Activated naive CD4-positive, alpha-beta T cell treated with anti-CD3 and anti-CD28 coated beads for 36 hours (primary cell): ENCODE results near the gene SLX9. TPM values are rescaled to one million over a fixed set of nuclear protein-coding genes. Genes with fewer than 3 reads are reported as not detected.

Experiments used
- CTCF ChIA-PET: fragments of 350-600 bp; sonication (Branson Sonifier 250); formaldehyde crosslinking; loops from one replicate; lab custom pipeline; 2021; ENCODE audit warnings: antibody characterized with exemption; lab: Charles Lee
- DNase-seq: peaks from one replicate; pipeline ENCODE4 v3.0.0-alpha.2; 2020
- H3K27ac Mint-ChIP-seq: one replicate; pipeline ENCODE4 v1.8.0; 2021; ENCODE audit warnings: mild to moderate bottlenecking, mixed read lengths
- H3K27me3 Mint-ChIP-seq: one replicate; pipeline ENCODE4 v1.8.0; 2021; ENCODE audit warnings: low read depth, mixed read lengths
- H3K36me3 Mint-ChIP-seq: one replicate; pipeline ENCODE4 v1.8.0; 2021; ENCODE audit warnings: low read depth, mixed read lengths
- H3K4me1 Mint-ChIP-seq: one replicate; pipeline ENCODE4 v1.8.0; 2021; ENCODE audit warnings: low read depth, mixed read lengths
- H3K4me3 Mint-ChIP-seq: one replicate; pipeline ENCODE4 v1.8.0; 2021; ENCODE audit warnings: mild to moderate bottlenecking, moderate library complexity, mixed read lengths
- H3K9me3 Mint-ChIP-seq: one replicate; pipeline ENCODE4 v1.8.0; 2021; ENCODE audit warnings: mixed read lengths
- intact Hi-C: fragments of 100-400 bp; cut with micrococcal nuclease; formaldehyde crosslinking; loops from one replicate; pipeline ENCODE4 v1.15.1; 2023
- total RNA-seq, 2 experiments: library from RNA; stranded (reverse); gene quantifications; one replicate each; pipeline ENCODE4 v1.2.3, GENCODE V29; 2021

SLX9 gene
- total RNA-seq, 2 experiments from 2014 or later = 61.8 to 63.4 TPM

DNA sequence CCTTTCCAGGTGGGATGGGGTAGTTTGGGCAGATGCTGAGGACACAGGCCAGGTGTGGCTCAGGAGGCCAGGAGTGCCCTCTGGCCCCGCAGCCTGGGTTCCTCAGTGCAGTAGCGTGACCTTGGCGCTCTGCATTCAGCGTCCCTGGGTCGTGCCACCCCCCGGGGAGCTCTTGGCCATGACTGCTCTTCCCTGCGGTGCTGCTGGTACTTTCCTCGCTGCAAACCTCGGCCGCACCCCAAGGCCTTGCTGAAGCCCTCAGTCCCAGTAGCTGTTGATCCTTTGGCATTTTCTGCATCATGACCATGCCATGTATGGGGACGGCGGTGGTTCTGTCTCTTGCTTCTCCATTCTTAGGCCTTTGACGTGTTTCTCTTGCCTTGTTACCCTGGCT is 13.8 kb downstream of the SLX9 start:
- Mint-ChIP-seq H3K4me1 (peaks cover 8% of the 10 kb centered on the region), H3K27me3 (no peaks in the 10 kb centered on the region), H3K36me3 (peaks cover 12% of the 10 kb centered on the region), H3K27ac (no peak overlapping the region), H3K4me3 (no peak overlapping the region), H3K9me3 (no peaks in the 10 kb centered on the region)
- intact Hi-C loops = no loop called here
- CTCF ChIA-PET = interaction anchor here (2.0 kb wide), 1 partner anchor 174 kb away, joined by 6 read pairs; no protein-coding TSS in a partner anchor
- DNase-seq = no peak

DNA sequence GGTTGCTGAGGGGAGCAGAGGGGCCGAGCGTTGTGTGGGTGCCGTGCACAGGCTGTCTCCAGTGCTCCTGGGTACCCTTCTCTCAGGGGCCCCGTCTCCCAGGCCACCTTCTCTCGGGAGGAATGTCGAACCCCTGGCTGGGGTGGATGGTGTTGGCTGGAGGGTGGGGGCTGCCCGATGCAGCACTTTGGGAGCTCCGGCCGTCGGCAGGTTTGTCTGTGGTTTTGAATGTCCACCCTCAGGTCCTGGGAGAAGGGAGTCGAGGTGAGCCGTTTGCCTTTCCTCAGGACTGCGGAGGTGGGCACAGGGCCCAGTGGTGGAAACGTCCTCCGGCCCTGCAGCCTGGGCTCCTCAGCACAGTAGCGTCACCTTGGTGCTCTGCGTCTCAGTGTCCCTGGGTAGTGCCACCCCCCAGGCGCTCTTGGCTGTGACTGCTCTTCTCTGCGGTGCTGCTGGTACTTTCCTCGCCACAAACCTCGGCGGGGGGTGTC is 14.5 kb downstream of the SLX9 start:
- intact Hi-C loops = no loop called here
- H3K9me3 Mint-ChIP-seq = no peaks in the 10 kb centered on the region
- H3K36me3 Mint-ChIP-seq = peaks cover 13% of the 10 kb centered on the region
- no peaks in the 10 kb centered on the region for H3K27me3 Mint-ChIP-seq
- H3K4me3 Mint-ChIP-seq = no peak overlapping the region
- CTCF ChIA-PET = interaction anchor here (2.0 kb wide), 1 partner anchor 174 kb away, joined by 6 read pairs; no protein-coding TSS in a partner anchor
- no peak overlapping the region for H3K27ac Mint-ChIP-seq
- peaks cover 8% of the 10 kb centered on the region for H3K4me1 Mint-ChIP-seq
- no peak for DNase-seq

DNA sequence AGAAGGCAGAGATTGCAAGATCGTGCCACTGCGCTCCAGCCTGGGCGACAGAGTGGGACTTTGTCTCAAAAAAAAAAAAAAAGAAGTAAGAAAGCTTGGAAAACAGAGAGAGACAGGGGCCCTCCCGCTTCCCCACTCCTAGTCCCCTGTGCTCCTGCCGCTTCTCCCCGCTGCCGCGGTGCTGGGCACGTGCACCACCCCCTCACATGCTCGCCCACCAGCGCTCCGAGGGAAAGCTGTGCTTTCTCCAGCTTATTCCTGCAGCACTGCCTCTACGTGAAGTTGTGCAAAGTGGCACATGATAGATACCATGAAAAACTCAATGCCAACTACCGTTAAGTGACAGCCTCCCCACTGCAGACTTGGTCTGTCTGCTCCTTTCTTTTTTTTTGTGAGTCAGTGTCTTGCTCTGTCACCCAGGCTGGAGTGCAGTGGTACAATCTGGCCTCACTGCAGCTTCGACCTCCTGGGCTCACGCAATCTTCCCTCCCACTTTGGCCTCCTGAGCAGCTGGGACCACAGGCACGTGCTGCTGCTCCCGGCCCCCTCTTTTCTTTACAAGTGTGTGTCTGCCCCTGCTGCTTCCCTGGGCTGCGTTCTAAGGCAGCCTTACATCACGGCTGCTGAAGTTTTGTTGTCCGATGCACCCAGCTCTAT is 15.4 kb downstream of the SLX9 start:
- CTCF ChIA-PET = interaction anchor here (2.0 kb wide), 1 partner anchor 173 kb away, joined by 6 read pairs; no protein-coding TSS in a partner anchor
- Mint-ChIP-seq H3K4me3 (no peak overlapping the region), H3K36me3 (peaks cover 14% of the 10 kb centered on the region)

DNA sequence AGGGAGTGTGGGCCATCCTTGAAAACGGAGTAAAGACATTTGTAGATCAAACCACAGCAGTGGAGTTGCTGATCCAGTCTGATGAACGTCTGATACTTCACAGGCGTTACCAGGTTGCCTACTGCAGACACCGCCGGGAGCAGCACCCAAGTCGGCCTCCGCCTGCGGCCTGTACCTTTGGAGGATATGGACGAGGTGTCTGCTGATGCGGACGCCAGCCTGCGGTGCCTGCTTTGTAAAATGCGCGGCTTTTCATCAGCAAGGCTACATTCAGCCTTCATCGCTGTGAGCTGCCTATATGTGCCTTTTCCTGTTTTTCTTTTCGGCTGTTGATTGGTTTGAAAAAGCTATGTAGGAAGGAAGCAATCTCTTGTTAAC is 16.0 kb downstream of the SLX9 start:
- intact Hi-C loops = no loop called here
- CTCF ChIA-PET = no interaction called here
- H3K9me3 Mint-ChIP-seq = no peaks in the 10 kb centered on the region
- DNase-seq = no peak
- H3K4me3 Mint-ChIP-seq = no peak overlapping the region
- H3K4me1 Mint-ChIP-seq = no peaks in the 10 kb centered on the region
- no peak overlapping the region for H3K27ac Mint-ChIP-seq
- H3K27me3 Mint-ChIP-seq = no peaks in the 10 kb centered on the region
- H3K36me3 Mint-ChIP-seq = peaks cover 17% of the 10 kb centered on the region

More for the DNA sequence above, 15.4 kb downstream of the SLX9 start:
- intact Hi-C loops = no loop called here
- Mint-ChIP-seq H3K4me1 (peaks cover under 1% of the 10 kb centered on the region), H3K9me3 (no peaks in the 10 kb centered on the region), H3K27me3 (no peaks in the 10 kb centered on the region), H3K27ac (no peak overlapping the region)
- DNase-seq = no peak

DNA sequence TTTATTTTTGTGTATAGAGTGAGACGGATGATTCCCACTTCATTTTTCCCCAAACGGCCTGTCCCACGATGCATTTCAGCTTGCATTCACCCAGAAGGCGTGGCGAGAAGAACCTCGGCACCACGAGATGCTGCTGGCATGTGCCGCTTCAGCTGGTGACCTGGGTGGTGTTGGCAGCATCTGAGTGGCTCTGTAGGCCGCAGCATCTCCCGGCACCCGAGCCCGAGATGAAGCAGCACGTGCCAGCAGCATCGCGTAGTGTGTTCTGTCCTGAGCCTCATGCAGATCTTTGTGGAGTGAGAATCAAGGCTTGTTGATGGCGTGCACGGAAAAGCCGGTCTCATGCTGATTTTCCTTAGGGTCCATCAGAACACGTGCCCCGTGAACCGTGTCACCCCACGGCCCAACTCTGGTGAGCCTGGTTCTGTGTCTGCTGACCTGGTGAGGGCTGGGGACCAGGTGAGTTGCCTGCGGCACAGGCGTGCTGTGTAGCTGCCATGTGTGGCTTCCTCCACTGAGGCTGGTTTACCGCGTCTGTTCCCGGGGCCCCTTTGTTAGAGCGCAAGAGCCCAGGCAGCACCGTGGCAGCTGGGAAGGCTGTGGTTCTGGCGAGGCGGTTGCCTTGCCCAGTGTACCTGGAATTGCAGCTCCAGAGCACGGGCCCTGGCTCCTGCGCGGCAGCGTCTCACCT is 16.7 kb downstream of the SLX9 start:
- no peaks in the 10 kb centered on the region for H3K9me3 Mint-ChIP-seq
- H3K36me3 Mint-ChIP-seq = peaks cover 21% of the 10 kb centered on the region
- H3K27ac Mint-ChIP-seq = no peak overlapping the region
- CTCF ChIA-PET = interaction anchor here (0.6 to 1.3 kb wide), 2 partner anchors 180 to 341 kb away, joined by 3 read pairs; no protein-coding TSS in a partner anchor
- H3K4me1 Mint-ChIP-seq = peaks cover 1% of the 10 kb centered on the region
- intact Hi-C loops = no loop called here
- no peaks in the 10 kb centered on the region for H3K27me3 Mint-ChIP-seq
- DNase-seq = no peak
- H3K4me3 Mint-ChIP-seq = no peak overlapping the region

DNA sequence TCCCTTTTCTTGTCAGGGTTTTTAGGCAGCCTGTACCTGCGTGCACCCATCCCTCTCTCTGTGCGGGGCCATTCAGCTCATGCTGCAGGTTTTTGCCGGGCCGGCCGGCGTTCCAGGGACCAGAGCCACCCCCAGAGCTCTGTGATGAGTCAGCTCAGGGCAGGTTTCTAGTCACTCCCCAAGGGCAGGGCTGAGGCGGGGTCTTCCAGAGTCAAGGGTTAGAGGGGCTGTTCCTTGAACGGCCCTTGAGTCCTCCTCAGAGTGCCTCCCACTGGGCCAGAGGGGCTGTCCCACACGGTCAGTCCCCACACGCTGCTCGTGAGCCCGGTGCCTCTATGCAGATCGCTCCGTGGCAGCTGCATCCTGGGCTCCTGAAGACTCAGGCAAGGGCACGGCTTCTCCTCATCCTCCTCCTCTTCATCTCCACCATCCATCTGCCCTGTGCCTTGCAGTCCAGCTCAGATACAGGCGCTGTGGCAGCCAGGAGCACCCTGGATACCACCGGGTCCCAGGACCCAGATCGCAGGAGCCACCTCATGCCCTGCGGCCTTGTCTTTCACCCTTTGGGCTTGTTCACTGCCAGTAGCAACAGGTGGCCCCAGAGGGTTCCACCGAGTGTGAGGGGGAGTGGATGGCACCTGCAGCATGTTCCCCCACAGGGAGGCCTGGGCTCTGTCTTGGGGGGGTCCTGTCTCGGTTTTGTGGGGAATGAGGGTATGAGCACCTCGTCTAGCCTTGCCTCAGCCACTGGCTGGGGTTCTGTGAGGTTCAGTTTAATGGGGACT is 17.4 kb downstream of the SLX9 start:
- H3K4me3 Mint-ChIP-seq = no peak overlapping the region
- no peak overlapping the region for H3K27ac Mint-ChIP-seq
- peaks cover 21% of the 10 kb centered on the region for H3K36me3 Mint-ChIP-seq
- CTCF ChIA-PET = interaction anchor here (0.6 to 1.3 kb wide), 2 partner anchors 179 to 342 kb away, joined by 3 read pairs; no protein-coding TSS in a partner anchor
- no peaks in the 10 kb centered on the region for H3K9me3 Mint-ChIP-seq
- H3K4me1 Mint-ChIP-seq = peaks cover 1% of the 10 kb centered on the region
- H3K27me3 Mint-ChIP-seq = no peaks in the 10 kb centered on the region
- intact Hi-C loops = no loop called here
- DNase-seq = no peak

DNA sequence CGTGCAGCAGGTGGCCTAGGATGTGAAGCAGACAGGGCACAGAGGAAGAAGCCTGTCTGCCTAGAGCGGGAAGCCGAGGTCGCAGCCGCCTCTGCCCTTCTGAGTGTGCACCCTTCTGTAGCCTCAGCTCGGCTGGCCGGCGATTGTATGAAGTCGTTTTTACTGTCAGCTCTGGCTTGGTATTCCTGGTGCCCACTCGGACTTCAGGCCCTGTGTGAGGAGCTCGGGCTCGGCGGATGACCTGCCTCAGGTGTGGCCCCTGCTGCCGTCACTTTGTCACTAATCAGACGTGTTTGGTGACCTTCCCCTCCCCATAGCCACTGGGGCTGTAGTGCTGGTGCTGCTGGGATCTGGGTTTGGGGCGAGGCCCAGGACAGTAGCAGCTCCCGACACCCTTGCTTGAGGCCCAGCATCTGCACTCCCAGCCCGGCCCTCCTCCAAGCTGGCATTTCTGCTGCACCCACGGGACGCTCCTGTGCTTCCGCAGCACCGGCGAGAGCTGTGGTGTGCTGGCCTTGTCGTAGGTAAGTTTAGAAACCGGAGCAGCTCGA is 18.1 kb downstream of the SLX9 start:
- H3K27ac Mint-ChIP-seq = no peak overlapping the region
- no peaks in the 10 kb centered on the region for H3K9me3 Mint-ChIP-seq
- no peak overlapping the region for H3K4me3 Mint-ChIP-seq
- peaks cover 21% of the 10 kb centered on the region for H3K36me3 Mint-ChIP-seq
- DNase-seq = no peak
- H3K4me1 Mint-ChIP-seq = peaks cover 1% of the 10 kb centered on the region
- CTCF ChIA-PET = interaction anchor here (1.3 kb wide), 1 partner anchor 179 kb away, joined by 3 read pairs; no protein-coding TSS in a partner anchor
- intact Hi-C loops = no loop called here
- no peaks in the 10 kb centered on the region for H3K27me3 Mint-ChIP-seq

DNA sequence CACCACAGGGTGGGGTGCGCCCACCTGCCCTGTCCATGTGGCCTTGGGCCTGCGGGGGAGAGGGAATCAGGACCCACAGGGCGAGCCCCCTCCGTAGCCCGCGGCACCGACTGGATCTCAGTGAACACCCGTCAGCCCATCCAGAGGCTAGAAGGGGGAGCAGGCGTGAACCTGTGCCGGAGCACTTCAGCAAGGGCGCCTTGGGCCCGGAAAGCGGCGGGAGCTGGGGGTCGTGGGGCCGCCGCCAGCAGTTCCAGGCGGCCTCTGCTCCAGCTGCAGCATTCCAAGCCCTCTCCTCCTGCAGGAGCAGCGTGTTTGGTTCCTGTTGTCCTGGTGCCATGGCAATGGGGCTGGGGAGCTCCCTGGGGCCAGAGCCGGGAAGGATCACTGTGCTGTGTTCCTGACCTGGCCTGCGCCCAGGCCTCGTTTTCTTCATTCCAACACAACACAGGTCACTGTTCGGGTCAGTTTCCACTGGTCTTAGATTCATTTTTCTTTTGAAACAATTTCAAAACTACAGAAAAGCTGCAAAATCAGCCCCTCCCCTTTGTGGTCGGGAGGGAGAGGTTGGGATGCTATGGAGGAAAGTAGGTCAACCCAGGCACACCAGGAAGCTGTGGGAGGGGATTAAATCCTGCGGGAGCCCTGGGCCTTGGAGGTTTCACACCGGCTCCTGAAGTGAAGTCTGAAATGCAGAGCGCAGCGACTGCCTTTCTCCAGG is 18.8 kb downstream of the SLX9 start:
- H3K9me3 Mint-ChIP-seq = no peaks in the 10 kb centered on the region
- no peak overlapping the region for H3K27ac Mint-ChIP-seq
- intact Hi-C loops = no loop called here
- no peaks in the 10 kb centered on the region for H3K27me3 Mint-ChIP-seq
- H3K36me3 Mint-ChIP-seq = peaks cover 23% of the 10 kb centered on the region
- H3K4me3 Mint-ChIP-seq = no peak overlapping the region
- DNase-seq = no peak
- CTCF ChIA-PET = interaction anchor here (0.7 kb wide), 1 partner anchor 179 kb away, joined by 4 read pairs; no protein-coding TSS in a partner anchor
- H3K4me1 Mint-ChIP-seq = peaks cover 4% of the 10 kb centered on the region

DNA sequence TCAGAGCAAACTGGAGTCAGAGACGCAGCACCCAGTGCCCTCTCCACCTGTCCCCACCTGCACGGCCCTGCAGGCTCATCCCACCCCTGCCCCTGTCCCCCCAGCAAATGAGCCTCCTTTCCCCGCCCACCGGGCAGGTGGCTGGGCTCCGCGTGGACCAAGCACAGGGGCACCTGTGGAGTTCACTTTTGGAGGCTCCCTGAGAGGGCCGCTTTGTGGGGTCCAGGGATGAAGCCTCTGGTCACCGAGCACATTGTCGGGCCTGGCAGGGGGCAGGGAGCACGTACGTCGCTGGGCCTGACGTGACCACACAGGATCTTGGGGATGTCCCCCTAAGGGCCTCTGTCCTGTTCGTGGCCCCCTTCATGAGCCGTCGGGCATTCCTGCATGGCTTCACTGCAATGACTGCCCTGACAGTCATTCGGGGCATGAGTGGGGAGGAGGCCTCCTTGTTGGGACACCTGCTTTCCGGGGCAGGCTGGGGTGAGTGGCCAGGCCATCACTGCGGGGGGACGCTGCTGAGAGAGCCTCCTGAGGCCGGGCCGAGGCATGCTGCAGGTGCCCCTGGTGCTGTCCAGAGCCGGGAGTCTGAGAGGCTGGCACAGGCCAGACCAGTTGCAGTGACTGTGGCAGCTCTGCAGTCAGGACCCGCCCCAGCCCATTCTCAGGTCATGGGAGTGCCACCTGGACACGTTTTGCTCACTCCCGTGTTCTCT is 19.7 kb downstream of the SLX9 start:
- no peaks in the 10 kb centered on the region for H3K9me3 Mint-ChIP-seq
- H3K27me3 Mint-ChIP-seq = no peaks in the 10 kb centered on the region
- H3K4me1 Mint-ChIP-seq = peaks cover 11% of the 10 kb centered on the region
- no peak overlapping the region for H3K27ac Mint-ChIP-seq
- intact Hi-C loops = no loop called here
- H3K36me3 Mint-ChIP-seq = peaks cover 22% of the 10 kb centered on the region
- CTCF ChIA-PET = no interaction called here
- H3K4me3 Mint-ChIP-seq = no peak overlapping the region
- no peak for DNase-seq

DNA sequence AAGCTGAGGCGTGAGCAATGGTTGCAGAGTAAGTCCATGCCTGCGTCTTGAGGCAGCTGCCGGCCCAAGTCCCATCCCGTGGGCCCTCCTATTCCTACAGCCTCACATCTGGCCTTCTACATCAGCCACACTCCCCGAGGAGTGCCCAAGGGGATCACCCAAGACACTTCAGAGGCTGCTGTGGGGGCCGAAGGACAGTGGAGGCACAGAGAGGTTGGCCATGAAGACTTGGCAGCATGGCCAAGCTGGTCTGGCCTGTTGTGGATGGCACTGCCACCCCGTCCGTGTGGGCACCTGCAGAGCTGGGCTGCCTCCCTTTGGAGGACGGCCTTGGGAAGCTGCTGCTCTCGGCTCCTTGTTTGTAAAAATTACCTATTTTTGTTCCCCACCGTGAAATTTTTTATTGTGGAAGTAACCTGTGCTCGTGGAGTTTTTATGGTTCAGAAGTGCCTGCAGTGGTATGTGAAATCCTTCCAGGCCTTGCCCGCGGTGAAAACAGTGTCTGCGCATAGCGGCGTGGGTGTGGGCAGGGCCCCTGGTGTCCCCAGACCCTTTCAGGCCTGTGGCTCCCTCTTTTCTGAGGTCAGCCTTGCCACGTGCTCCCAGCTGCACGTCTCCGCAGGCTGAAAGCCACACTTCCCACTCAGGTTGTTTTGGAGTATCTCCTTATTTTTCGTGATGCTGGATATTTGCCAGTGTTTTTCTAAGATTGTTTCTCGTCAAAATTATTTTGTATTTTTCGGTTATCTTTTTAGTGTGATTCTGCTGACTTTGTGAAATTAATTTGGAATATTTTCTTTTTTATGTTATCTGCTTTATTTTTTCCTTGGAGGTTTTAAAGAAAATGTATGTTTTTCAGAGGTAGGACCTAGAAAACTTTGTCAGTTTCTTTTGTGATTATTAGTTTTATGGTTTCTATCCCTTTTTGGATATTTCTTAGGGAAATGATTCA is 20.6 kb downstream of the SLX9 start:
- H3K4me1 Mint-ChIP-seq = peaks cover 20% of the 10 kb centered on the region
- CTCF ChIA-PET = interaction anchor here (0.7 kb wide), 1 partner anchor 255 kb away, joined by 3 read pairs; no protein-coding TSS in a partner anchor
- peaks cover 21% of the 10 kb centered on the region for H3K36me3 Mint-ChIP-seq
- H3K9me3 Mint-ChIP-seq = no peaks in the 10 kb centered on the region
- DNase-seq = no peak
- H3K27ac Mint-ChIP-seq = no peak overlapping the region
- intact Hi-C loops = no loop called here
- H3K4me3 Mint-ChIP-seq = no peak overlapping the region
- no peaks in the 10 kb centered on the region for H3K27me3 Mint-ChIP-seq
